Daoy (cell line): Measurements from ENCODE around the gene SDHC. TPM values are rescaled to one million over a fixed set of nuclear protein-coding genes. Genes with fewer than 3 reads are reported as not detected.
"Not testable (repeated sequence)": the region's sequence is repeated elsewhere in the genome, so short reads cannot be mapped to it uniquely, and the experiment has no call there.

ENCODE experiments used
- DNase-seq: peaks from one replicate; pipeline ENCODE4 v3.0.0-alpha.2; 2015; ENCODE audit warnings: low read depth
- total RNA-seq: library from RNA; depleted of rRNA; stranded (reverse); fragments of >200 nt; shearing (Covaris generic); gene quantifications from 2 replicates; pipeline ENCODE4 v1.2.3, GENCODE V29; 2014

The SDHC gene
- total RNA-seq, 1 experiment from 2014 or later, result 20.6 TPM

GRCh38 chr1:161311595-161312181 lies 2.5 kb upstream of the SDHC start:
- DNase-seq, result no peak

DNA sequence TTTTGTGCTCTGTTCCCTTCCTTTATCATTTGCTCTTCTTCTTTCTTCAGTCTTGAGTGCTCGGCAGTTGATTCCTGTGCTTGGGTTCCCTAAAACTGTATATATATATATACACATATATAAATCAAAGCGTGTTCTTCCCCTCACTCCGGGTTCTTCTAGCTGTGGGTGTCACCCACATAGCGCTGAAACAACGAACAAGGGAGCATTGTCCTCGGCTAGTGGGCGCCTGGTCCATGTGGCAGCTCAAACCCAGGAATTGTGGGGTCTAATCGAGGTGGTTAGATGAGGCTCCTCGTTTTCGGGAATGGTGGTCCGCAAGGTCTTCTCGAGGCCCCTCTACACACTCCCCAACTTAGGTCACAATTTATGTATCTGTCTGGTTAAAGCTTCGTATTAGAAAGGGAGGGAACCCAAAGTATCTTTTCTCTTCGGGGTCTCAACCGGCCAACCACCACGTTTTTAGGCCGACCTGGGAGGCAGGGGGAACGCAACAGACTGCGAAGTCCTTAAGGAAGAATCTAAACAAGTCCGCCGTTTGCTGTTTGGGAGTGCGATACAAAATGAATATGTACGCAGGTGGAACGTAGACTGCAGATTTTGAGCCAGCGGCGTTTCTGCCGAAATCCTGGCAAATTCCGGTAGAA lies 504 bp upstream of the SDHC start:
- no peak for DNase-seq

DNA sequence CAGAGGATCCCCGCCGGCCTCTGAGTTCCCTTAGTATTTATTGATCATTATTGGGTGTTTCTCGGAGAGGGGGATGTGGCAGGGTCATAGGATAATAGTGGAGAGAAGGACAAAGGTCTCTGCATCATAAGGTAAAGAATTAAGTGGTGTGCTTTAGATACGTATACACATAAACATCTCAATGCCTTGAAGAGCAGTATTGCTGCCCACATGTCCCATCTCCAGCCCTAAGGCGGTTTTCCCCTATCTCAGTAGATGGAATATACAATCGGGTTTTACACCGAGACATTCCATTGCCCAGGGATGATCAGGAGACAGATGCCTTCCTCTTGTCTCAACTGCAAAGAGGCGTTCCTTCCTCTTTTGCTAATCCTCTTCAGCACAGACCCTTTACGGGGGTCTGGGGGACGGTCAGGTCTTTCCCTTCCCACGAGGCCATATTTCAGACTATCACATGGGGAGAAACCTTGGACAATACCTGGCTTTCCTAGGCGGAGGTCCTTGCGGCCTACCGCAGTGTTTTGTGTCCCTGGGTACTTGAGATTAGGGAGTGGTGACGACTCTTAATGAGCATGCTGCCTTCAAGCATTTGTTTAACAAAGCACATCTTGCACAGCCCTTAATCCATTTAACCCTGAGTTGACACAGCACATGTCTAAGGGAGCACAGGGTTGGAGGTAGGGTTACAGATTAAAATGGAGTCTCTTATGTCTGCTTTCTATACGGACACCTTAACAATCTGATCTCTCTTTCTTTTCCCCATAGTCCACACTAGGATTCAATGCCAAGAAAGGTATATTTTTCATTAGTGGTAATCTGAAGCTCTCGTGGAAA lies 1.9 kb downstream of the SDHC start:
- not testable (repeated sequence) for DNase-seq

GRCh38 chr1:161324020-161324419 lies 9.8 kb downstream of the SDHC start:
- DNase-seq, result no peak

GRCh38 chr1:161330346-161330745 lies 16.2 kb downstream of the SDHC start:
- peak; percentile 22 for DNase-seq

DNA sequence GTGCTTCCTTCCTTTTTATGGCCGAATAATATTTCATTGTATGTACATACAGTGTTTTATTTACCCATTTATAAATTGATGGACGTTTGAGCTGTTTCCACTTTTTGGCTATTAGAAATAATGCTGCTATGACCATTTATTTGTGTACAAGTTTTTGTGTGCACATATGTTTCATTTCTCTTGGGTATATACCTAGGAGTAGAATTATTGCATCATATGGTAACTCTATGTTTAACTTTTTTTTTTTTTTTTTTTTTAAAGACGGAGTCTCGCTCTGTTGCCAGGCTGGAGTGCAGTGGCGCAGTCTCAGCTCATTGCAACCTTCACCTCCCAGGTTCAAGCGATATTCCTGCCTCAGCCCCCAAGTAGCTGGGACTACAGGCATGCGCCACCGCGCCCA lies 19.0 kb downstream of the SDHC start:
- no peak for DNase-seq

GRCh38 chr1:161335796-161336195 lies 21.6 kb downstream of the SDHC start:
- DNase-seq, result no peak

GRCh38 chr1:161342177-161342576 lies 28.0 kb downstream of the SDHC start:
- DNase-seq, result no peak

DNA sequence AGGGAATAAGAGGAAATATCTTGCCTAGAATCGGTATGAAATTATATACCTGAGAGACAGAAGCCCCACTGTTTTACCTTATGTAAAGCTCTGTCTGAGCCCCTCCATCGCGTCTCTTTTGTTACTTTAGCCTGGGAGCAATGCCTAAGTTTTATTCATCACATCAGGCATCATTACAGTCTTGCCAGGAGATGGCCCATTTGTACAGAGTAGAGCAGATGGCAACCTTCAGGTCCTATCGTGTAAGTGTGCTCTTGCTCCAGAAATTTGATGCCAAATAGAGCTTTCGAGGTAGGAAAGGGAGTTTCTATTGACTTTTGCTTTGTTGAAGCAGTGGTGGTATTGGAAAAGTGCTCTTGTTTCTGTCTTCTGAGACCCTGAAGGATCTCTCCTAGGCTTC lies 28.6 kb downstream of the SDHC start:
- no peak for DNase-seq

DNA sequence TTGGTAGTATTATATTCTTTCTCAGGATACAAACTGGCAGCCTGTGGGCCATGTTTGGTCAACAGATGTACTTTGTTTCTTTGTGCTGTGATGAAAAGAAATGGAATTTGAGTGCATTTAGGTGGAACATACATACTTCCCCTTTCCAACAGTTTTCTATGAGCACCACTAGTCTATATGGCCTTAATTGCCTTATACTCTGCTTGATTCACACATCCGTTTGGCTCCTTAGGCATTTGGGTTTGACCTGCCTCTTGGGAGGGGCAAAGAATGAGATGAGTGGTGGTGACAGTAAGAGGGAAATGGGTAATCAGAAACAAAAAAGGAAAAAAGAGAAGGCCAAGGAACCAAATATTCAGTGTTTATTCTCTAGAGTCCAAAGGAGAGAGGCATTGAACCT lies 36.5 kb downstream of the SDHC start:
- no peak for DNase-seq

DNA sequence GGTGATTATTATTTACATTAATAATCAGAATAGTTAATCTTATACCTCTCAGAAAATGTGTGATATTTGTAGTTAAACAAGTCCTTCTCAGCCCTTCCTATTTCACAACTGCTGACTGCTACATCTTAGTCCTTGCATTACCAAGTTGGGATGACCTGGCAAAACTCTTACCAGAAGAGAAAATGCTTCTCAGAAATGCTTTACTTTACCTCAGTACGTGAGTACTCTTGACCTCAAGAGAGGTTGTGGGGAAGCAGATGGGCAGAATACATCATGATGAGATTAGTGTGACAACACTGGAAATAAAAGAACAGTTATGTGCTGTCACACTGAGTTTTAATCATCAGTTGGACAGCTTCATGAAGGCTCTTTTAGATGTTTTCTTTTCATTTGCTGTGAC lies 37.3 kb downstream of the SDHC start:
- DNase-seq, result no peak

- DNase-seq, result no peak
Measured at GRCh38 chr1:161357073-161357472, 42.9 kb downstream of the SDHC start.

DNA sequence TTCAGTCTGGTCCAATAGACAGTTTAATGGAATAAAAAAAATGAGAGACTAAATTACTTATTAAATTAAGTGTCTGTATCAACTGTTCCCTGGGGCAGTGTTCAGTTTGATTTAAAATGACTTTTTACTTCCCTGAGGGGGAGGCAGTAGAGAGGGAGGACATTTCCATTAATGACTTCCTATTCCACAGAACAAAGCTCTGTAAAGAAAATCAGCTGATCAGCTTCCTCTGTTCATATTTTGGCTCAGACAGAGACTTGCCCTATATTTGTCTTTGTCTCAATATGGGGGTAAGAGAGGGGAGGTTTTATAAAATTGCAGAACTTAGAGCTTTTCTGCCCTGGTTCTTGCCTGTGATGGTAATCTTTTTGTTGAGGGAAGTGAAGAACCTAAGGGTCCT lies 45.1 kb downstream of the SDHC start:
- DNase-seq, result no peak

GRCh38 chr1:161364332-161364731 lies 50.2 kb downstream of the SDHC start:
- DNase-seq, result no peak

GRCh38 chr1:161365207-161365606 lies 51.0 kb downstream of the SDHC start:
- no peak for DNase-seq

GRCh38 chr1:161367684-161368400 lies 53.7 kb downstream of the SDHC start, which contains the start of gene CFAP126:
Gene CFAP126 (minus strand): TSS chr1:161367876. CDS start chr1:161367868, 8 bp downstream.
- peak; percentile 66 for DNase-seq

GRCh38 chr1:161373442-161373841 lies 59.3 kb downstream of the SDHC start:
- DNase-seq, result no peak

GRCh38 chr1:161374373-161374772 lies 60.2 kb downstream of the SDHC start:
- no peak for DNase-seq

DNA sequence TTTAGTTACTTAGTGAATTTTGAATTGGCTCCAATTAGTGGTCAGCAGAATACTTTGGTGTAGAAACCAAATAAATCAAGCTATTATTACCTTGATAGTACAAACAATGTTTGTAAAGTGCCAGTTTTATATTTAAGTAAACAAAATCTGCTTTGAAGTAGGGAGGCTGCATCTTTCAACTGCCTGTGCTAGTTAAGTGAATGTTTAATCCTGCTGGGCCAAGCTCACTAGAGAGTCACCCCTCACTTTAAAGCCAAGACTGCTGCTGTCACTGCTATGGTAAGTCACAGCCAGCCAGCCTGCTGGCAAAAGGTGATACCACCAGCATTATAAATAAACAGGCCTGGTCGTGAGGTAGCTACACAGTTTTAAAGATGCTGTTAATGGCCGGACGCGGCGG lies 63.8 kb downstream of the SDHC start:
- no peak for DNase-seq

DNA sequence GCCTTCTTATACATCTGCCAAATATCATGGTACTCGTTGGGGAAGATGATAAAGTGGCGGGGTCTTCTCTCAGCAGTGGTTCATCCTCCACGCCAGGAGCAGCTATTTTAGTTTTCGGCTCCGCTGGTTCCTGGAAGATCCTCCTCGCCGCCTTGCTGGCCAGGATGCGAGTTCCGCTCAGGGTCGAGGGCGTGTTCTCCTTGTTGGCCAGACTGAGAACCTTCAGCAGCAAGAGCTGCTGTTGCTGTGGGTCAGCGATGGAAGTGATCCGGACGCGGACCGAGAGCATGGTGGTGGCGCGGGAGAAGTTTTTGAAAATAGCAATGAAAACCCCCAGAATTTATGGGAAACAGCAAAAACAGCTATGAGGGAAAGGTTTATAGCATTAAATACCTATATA lies 64.9 kb downstream of the SDHC start:
- DNase-seq, result peak; percentile 13

- DNase-seq, result no peak
Measured at GRCh38 chr1:161381707-161382106, 67.5 kb downstream of the SDHC start.
